SK-N-MC (cell line): ENCODE results near the gene ZCCHC24.

Experiments
- EZH2 ChIP-seq: fragments of 200-600 bp; sonication (generic); IDR thresholded peaks from one replicate; pipeline ENCODE4 v1.6.1; 2017; ENCODE audit warnings: antibody characterized with exemption
- FOXP2 ChIP-seq: optimal IDR thresholded peaks from 2 replicates; pipeline ENCODE3; 2011; ENCODE audit warnings: mild to moderate bottlenecking, moderate library complexity; ENCODE audit not compliant: insufficient read depth; ENCODE audit errors: extremely low read length, control extremely low read depth
- POLR2AphosphoS5 ChIP-seq: IDR thresholded peaks from 2 replicates; pipeline ENCODE4 v1.6.1; 2012; ENCODE audit warnings: mild to moderate bottlenecking, low read depth, low read length, borderline replicate concordance

DNA sequence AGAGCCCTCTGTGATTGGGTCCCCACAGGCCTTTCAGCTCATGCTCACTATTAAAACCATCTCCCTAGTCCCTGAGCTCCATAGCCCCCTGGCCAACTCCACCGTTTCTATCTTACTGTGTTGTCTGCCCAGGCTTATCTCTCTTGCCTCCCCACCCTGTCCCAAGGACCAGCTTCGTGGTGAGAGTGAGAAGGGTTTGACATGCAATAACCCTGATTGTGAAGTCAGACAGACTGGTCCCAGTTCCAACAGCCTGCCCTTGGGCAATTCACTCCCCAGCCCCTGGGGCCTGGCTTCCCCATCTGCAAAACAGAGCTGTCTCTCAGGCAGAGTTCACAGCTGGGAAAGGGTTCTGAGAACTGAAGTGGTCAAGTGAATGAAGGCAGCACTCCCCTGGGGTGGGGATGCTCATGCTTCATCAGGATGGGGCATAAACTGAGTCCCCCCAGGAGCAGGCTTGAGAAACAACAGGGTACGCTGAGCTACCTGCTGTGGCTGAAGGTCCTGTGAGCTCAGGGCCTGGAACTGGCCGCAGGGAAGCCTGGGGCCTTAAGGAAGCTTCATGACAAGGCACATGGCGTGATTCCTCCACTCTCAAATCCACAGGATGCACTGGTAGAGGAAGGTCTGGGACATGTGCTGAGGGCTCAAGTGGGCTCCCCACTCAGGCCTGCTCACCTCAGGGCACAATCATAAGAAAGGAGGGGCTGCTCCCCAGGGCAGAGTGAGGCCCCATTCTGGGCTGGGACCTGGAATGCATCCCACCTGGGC, 100.0 kb downstream of the ZCCHC24 start:
- TF ChIP-seq EZH2 (no peak), POLR2AphosphoS5 (no peak), FOXP2 (no peak)
